GM20000 (cell line): ENCODE results near the gene TIMM22.

Experiments
- DNase-seq: peaks from one replicate; pipeline ENCODE4 v3.0.0; 2012; ENCODE audit warnings: low spot score
- TF ChIP-seq, protein P1 (sequence below): IDR thresholded peaks from 2 replicates; pipeline ENCODE4 v1.5.1; 2012; ENCODE audit warnings: mild to moderate bottlenecking, control low read depth; ENCODE audit errors: extremely low read depth, missing control alignments

Gene TIMM22

DNA sequence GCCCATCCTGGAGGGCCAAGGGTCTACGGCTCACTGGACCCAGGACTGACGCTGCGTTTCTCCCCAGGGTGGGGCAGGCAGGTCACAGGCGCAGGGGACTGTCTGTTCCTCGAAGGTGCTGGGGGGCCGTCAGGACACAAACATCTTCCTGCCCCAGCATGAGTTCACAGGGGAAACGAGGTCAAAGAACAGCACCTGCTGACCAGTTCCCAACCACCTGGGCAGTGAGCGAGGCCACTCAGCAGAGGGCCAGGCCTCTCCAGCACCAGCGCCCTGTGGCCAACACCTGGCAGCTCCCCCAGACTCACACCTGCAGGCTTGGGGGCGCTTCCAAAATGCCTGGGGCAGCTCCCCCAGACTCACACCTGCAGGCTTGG lies 29.7 kb downstream of the TIMM22 start:
- TF ChIP-seq, protein P1, sequence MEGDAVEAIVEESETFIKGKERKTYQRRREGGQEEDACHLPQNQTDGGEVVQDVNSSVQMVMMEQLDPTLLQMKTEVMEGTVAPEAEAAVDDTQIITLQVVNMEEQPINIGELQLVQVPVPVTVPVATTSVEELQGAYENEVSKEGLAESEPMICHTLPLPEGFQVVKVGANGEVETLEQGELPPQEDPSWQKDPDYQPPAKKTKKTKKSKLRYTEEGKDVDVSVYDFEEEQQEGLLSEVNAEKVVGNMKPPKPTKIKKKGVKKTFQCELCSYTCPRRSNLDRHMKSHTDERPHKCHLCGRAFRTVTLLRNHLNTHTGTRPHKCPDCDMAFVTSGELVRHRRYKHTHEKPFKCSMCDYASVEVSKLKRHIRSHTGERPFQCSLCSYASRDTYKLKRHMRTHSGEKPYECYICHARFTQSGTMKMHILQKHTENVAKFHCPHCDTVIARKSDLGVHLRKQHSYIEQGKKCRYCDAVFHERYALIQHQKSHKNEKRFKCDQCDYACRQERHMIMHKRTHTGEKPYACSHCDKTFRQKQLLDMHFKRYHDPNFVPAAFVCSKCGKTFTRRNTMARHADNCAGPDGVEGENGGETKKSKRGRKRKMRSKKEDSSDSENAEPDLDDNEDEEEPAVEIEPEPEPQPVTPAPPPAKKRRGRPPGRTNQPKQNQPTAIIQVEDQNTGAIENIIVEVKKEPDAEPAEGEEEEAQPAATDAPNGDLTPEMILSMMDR = no peak
- DNase-seq = no peak

DNA sequence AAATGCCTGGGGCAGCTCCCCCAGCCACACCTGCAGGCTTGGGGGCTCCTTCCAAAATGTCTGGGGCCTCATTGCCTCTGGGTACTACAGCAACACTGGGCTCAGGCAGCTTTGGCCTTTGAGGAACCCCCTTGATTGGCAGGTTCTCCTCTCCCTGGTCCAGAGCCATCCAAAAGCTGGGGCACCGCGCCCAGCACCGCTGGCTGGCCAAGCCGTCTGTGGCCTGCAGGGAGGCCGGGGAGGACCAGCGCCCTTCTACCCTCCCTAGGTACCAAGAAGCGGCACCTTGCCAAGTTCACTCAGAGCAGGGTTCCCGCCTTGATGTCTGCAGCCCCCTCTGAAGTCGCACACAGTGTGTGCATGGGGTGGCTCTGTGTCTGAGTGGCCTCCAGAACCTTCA lies 30.1 kb downstream of the TIMM22 start:
- TF ChIP-seq, protein P1 = no peak

DNA sequence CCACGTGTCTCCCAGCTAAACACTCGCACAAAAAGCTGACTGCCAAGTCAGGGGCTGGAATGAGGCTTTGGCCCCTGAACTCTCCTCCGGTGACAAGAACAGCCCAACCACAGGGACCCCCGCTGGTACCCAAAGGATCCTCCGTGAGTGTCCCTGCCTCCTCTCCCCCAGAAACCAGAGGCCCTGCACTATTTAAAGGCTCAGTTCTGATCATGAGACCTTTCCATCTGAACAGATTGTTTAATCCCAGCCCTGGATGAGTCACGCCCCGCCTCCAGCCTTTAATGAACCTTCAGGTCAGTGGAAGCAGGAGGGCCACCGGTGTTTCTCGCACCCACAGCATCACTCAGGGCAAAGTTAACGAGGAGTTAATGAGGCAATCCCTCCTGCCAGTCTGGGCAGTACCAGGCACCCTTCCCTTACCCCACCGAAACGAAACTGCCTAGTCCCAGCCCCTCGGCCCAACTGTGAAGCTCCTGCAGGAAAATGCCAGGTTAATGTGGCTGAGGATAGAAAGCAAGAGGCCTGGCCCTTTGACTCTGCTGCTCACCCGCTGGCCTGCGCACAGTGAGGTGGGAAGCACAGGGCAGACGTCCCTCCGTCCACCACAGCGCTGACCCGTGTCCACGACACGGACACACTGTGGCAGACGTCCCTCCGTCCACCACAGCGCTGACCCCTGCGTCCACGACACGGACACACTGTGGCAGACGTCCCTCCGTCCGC lies 32.4 kb downstream of the TIMM22 start:
- DNase-seq = no peak
- TF ChIP-seq, protein P1 = no peak

More for the DNA sequence above, 30.1 kb downstream of the TIMM22 start:
- no peak for DNase-seq

DNA sequence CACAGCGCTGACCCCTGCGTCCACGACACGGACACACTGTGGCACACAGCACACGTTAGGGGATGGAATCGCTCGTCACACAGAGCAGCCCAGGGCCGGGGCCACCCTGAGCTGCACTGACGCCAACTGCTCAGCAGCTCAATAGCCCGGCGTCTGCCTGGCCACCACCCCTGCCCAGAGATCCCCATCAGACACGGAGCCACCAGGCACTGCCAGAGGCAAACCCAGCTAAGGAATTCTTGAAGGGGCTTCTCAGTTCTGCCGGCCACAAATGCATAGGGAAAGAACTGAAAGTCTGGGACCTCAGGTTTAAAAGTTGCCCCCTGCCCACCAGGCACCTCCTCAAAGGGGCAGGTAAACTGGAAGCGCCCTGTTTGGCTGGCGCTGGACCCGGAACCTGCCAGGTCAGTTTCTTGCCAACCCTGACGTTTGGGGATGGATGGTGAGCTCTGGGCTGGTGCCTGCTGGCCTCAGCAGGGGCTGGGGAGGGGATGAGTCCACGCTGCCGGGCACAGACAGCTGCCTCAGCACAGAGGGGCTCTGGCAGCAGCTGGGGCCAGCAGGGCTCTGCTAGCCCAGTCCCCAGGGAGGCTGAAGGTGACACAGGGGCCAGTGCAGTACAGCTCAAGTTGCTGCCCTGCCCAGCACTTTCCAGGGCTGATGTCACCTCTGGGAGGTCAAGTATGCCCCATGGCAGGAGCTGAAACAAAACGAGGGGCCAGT lies 33.2 kb downstream of the TIMM22 start:
- DNase-seq = no peak
- TF ChIP-seq, protein P1 = no peak

DNA sequence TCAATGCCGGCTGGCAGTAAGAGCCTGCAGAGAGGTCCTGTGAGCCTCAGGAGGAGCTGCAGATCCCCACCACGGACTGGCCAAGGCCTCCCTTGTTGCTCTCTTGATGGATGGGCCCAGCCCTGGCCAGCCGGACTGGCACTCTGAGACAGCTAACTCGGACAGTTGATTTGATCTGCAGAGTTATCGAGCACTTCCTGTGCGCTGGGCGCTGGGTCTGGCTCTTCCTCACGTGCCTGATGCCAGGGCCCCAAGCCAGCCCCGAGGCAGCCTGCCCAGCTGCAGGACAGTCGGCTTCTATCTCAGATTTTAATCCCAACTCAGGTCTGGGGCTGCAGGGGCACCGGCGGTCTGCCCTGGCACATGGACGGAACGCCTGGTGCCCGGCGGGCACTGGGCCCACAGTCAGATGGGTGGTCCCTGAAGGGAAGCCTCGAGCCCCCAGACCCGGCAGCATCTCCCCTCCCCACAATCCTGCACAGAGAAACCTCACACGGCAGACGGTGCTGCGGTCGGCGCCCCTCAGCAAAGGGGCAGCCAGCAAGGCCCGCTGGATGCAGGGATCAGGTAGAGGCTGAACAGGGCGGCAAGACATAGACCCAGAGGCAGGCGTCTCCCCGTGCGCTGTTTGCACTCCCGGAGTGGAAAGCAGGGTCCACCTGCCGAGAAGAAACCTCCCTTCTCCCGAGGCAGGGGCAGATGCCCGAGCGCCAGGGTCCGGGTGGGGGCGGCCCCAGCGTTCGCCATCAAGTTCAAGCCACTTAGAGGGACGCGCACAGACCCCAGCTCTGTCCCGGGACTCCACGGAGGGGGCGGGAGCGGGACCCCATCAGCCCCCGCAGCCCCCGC lies 34.0 kb downstream of the TIMM22 start:
- TF ChIP-seq, protein P1 = no peak
- DNase-seq = no peak

DNA sequence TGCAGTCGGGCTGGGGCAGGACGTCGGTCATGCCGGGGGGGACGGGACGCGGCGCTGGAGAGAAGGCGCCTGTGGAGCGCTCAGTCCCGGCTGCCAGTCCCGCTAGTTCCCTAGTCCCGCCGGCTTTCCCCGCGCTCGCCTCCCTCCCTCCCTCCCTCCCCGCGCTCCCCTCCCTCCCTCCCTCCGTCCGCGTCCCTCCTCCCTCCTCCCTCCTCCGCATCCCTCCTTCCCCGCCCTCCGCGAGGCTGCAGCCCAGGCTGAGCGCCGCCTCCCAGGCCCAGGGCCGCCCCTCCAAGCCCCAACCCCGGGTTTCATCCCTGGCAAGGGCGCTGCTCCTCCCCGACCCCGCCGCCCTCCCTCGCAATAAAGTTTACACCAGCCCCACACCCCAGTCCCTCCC lies 34.8 kb downstream of the TIMM22 start:
- no peak for DNase-seq
- TF ChIP-seq, protein P1 = no peak

DNA sequence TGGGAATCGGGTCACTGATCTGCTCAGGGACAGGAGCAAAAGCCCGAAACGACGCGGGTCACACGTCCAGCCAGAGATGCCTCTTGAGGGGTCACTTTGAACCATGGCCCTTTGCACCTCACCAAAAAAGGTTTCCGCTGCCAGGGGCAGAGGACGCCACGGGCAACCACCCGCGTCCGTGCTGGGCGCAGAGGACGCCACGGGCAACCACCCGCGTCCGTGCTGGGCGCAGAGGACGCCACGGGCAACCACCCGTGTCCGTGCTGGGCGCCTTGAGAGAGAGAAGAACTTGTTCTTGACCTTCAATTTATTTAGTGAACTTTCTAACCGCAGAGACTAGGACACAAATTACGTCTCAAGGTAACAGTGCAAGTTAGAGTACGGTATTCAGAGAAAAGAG lies 35.5 kb downstream of the TIMM22 start:
- no peak for DNase-seq
- TF ChIP-seq, protein P1 = no peak
